AG20443 (cell line): ENCODE results near the gene ADAM23.

Source experiments
- DNase-seq: peaks from one replicate; pipeline ENCODE4 v3.0.0; 2012; ENCODE audit warnings: low spot score, mixed read lengths

ADAM23 gene

GRCh38 chr2:206647985-206648384, 204.7 kb downstream of the ADAM23 start:
- no peak for DNase-seq

GRCh38 chr2:206657087-206657486, 213.8 kb downstream of the ADAM23 start:
- DNase-seq: no peak

GRCh38 chr2:206665251-206665650, 221.9 kb downstream of the ADAM23 start:
- DNase-seq: no peak
